HEK293 (cell line): ENCODE measurements around the gene ZNF728.

Experiments
- CTCF ChIA-PET: fragments of 350-600 bp; formaldehyde crosslinking; extraction: SDS; loops from one replicate; lab custom pipeline; 2021; ENCODE audit warnings: antibody characterized with exemption; lab: Yijun Ruan, JAX
- POLR2A ChIA-PET: fragments of 300-600 bp; formaldehyde crosslinking; extraction: SDS; loops from one replicate; lab custom pipeline; 2020; ENCODE audit warnings: antibody characterized with exemption, inconsistent platforms; lab: Yijun Ruan, JAX
- H3K27ac ChIP-seq: fragments of 200-500 bp; sonication (Bioruptor generic); 2 replicates; pipeline ENCODE4 v1.5.1; 2014; ENCODE audit warnings: low read depth, low read length, control low read depth, inconsistent platforms; ENCODE audit errors: extremely low read depth
- H3K36me3 ChIP-seq, 2 experiments: fragments of 200-500 bp in 1 of 2; sonication (Bioruptor generic) in 1 of 2; 1 replicate in 1 of 2; 2 replicates in 1 of 2; pipeline ENCODE4 v1.5.1; 2014 to 2017; ENCODE audit warnings: inconsistent platforms in 2 of 2, low read length in 2 of 2; ENCODE audit not compliant: control insufficient read depth in 2 of 2, insufficient read depth in 1 of 2
- H3K4me1 ChIP-seq: fragments of 200-500 bp; sonication (Bioruptor generic); 2 replicates; pipeline ENCODE4 v1.5.1; 2014; ENCODE audit warnings: mild to moderate bottlenecking, low read length, inconsistent platforms; ENCODE audit not compliant: control insufficient read depth, insufficient read depth
- H3K4me3 ChIP-seq: 2 replicates; pipeline ENCODE4 v1.5.1; 2011; ENCODE audit warnings: low read depth, mild to moderate bottlenecking, control low read depth, low read length, moderate library complexity
- H3K9me3 ChIP-seq: fragments of 200-500 bp; sonication (Bioruptor generic); 2 replicates; pipeline ENCODE4 v1.5.1; 2014; ENCODE audit warnings: low read depth, low read length, inconsistent platforms; ENCODE audit not compliant: control insufficient read depth, insufficient read depth
- PATZ1 ChIP-seq: fragments of 450-650 bp; formaldehyde crosslinking; IDR thresholded peaks from 2 replicates; pipeline ENCODE4 v1.5.1; 2016; ENCODE audit warnings: missing biosample characterization, missing genetic modification characterization
- PRDM1 ChIP-seq: fragments of 450-650 bp; formaldehyde crosslinking; IDR thresholded peaks from 2 replicates; pipeline ENCODE4; 2016; ENCODE audit warnings: missing biosample characterization, missing genetic modification characterization
- TRIM28 ChIP-seq: IDR thresholded peaks from 2 replicates; pipeline ENCODE4 v1.6.1; 2011; ENCODE audit warnings: low read length, control low read depth, borderline replicate concordance
- ZFHX2 ChIP-seq: fragments of 450-650 bp; formaldehyde crosslinking; conservative IDR thresholded peaks from 2 replicates; pipeline ENCODE4 v1.5.1; 2016; ENCODE audit warnings: missing biosample characterization, missing genetic modification characterization
- ZFP41 ChIP-seq: fragments of 450-650 bp; formaldehyde crosslinking; IDR thresholded peaks from 2 replicates; pipeline ENCODE4 v1.5.1; 2016; ENCODE audit warnings: missing biosample characterization, missing genetic modification characterization, borderline replicate concordance
- ZNF114 ChIP-seq: fragments of 450-650 bp; formaldehyde crosslinking; IDR thresholded peaks from 2 replicates; pipeline ENCODE4 v1.5.0; 2017; ENCODE audit warnings: missing biosample characterization, missing genetic modification characterization
- ZNF121 ChIP-seq: fragments of 450-650 bp; formaldehyde crosslinking; IDR thresholded peaks from 2 replicates; pipeline ENCODE4 v1.5.1; 2016; ENCODE audit warnings: missing biosample characterization, missing genetic modification characterization
- ZNF133 ChIP-seq: fragments of 450-650 bp; formaldehyde crosslinking; IDR thresholded peaks from 2 replicates; pipeline ENCODE4 v1.5.1; 2016; ENCODE audit warnings: missing biosample characterization, missing genetic modification characterization
- ZNF169 ChIP-seq: fragments of 450-650 bp; formaldehyde crosslinking; IDR thresholded peaks from 2 replicates; pipeline ENCODE4 v1.5.1; 2016; ENCODE audit warnings: missing biosample characterization, missing genetic modification characterization
- ZNF350 ChIP-seq: fragments of 450-650 bp; formaldehyde crosslinking; IDR thresholded peaks from 2 replicates; pipeline ENCODE4 v1.5.0; 2017; ENCODE audit warnings: missing biosample characterization, mild to moderate bottlenecking, missing genetic modification characterization
- ZNF398 ChIP-seq: fragments of 450-650 bp; formaldehyde crosslinking; IDR thresholded peaks from 2 replicates; pipeline ENCODE4 v1.5.1; 2017; ENCODE audit warnings: missing biosample characterization, missing genetic modification characterization
- ZNF404 ChIP-seq: fragments of 450-650 bp; formaldehyde crosslinking; IDR thresholded peaks from 2 replicates; pipeline ENCODE4 v1.5.1; 2017; ENCODE audit warnings: missing biosample characterization, missing genetic modification characterization
- ZNF510 ChIP-seq: fragments of 450-650 bp; formaldehyde crosslinking; IDR thresholded peaks from 2 replicates; pipeline ENCODE4 v1.5.1; 2018; ENCODE audit warnings: mild to moderate bottlenecking, missing genetic modification characterization, missing biosample characterization; ENCODE audit not compliant: insufficient replicate concordance
- ZNF521 ChIP-seq: fragments of 450-650 bp; formaldehyde crosslinking; IDR thresholded peaks from 2 replicates; pipeline ENCODE4 v1.5.1; 2017; ENCODE audit warnings: missing biosample characterization, mild to moderate bottlenecking, missing genetic modification characterization
- ZNF560 ChIP-seq: fragments of 450-650 bp; formaldehyde crosslinking; IDR thresholded peaks from 2 replicates; pipeline ENCODE4 v1.5.1; 2017; ENCODE audit warnings: missing biosample characterization, missing genetic modification characterization, borderline replicate concordance
- ZNF621 ChIP-seq: fragments of 450-650 bp; formaldehyde crosslinking; IDR thresholded peaks from 2 replicates; pipeline ENCODE4 v1.5.1; 2017; ENCODE audit warnings: missing biosample characterization, missing genetic modification characterization
- ZNF701 ChIP-seq: fragments of 450-650 bp; formaldehyde crosslinking; IDR thresholded peaks from 2 replicates; pipeline ENCODE4 v1.5.1; 2016; ENCODE audit warnings: missing biosample characterization, missing genetic modification characterization
- ZNF785 ChIP-seq: fragments of 450-650 bp; formaldehyde crosslinking; IDR thresholded peaks from 2 replicates; pipeline ENCODE4 v1.5.1; 2016; ENCODE audit warnings: missing biosample characterization, missing genetic modification characterization
- ZSCAN18 ChIP-seq: fragments of 450-650 bp; formaldehyde crosslinking; IDR thresholded peaks from 2 replicates; pipeline ENCODE4 v1.5.1; 2016; ENCODE audit warnings: missing biosample characterization, missing genetic modification characterization
- ZXDB ChIP-seq: fragments of 450-650 bp; formaldehyde crosslinking; IDR thresholded peaks from 2 replicates; pipeline ENCODE4 v1.5.1; 2016; ENCODE audit warnings: missing biosample characterization, missing genetic modification characterization
- TF ChIP-seq, protein P1 (sequence below): fragments of 450-650 bp; formaldehyde crosslinking; IDR thresholded peaks from 2 replicates; pipeline ENCODE4 v1.5.1; 2016; ENCODE audit warnings: missing biosample characterization, missing genetic modification characterization, low read depth
- TF ChIP-seq, protein P2 (sequence below): fragments of 450-650 bp; formaldehyde crosslinking; IDR thresholded peaks from 2 replicates; pipeline ENCODE4 v1.5.1; 2016; ENCODE audit warnings: missing biosample characterization, missing genetic modification characterization
- TF ChIP-seq, protein P3 (sequence below): fragments of 450-650 bp; formaldehyde crosslinking; conservative IDR thresholded peaks from 2 replicates; pipeline ENCODE4 v1.5.1; 2016; ENCODE audit warnings: low read depth, missing biosample characterization, missing genetic modification characterization

ZNF728 gene

DNA sequence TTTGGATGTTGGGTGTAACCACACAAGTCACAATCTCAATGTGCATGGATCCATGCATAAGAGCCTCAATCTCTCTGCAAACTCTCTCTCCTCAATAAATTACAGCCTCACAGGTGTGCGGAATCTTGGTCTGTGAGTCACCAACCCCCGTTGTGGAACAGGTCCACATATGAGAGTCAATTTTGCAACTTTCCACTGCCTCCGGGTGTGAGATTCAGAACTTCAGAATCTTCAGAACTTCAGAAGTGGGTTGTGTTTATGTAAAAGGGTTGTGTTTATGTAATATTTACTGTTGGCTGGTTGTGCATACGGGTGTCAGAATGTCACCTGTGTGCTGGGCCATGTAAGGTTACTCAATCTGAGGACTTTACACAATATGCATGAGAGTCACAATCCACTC lies 46.3 kb upstream of the ZNF728 start:
- Histone ChIP-seq H3K9me3 (no peaks in the 10 kb centered on the region), H3K36me3 (no peaks in the 10 kb centered on the region), H3K4me1 (no peaks in the 10 kb centered on the region), H3K27ac (no peak overlapping the region), H3K4me3 (no peak overlapping the region)
- ChIA-PET CTCF (no interaction called here), POLR2A (no interaction called here)
- TF ChIP-seq PRDM1 (tag by site-specific recombination) (no peak), ZNF560 (tag by site-specific recombination) (no peak), ZNF133 (tag by site-specific recombination) (no peak), ZNF521 (tag by site-specific recombination) (no peak), ZXDB (tag by site-specific recombination) (no peak), ZNF398 (tag by site-specific recombination) (no peak), ZNF350 (tag by site-specific recombination) (no peak)
- TF ChIP-seq, protein P1, sequence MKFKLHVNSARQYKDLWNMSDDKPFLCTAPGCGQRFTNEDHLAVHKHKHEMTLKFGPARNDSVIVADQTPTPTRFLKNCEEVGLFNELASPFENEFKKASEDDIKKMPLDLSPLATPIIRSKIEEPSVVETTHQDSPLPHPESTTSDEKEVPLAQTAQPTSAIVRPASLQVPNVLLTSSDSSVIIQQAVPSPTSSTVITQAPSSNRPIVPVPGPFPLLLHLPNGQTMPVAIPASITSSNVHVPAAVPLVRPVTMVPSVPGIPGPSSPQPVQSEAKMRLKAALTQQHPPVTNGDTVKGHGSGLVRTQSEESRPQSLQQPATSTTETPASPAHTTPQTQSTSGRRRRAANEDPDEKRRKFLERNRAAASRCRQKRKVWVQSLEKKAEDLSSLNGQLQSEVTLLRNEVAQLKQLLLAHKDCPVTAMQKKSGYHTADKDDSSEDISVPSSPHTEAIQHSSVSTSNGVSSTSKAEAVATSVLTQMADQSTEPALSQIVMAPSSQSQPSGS (tag by site-specific recombination), result no peak

DNA sequence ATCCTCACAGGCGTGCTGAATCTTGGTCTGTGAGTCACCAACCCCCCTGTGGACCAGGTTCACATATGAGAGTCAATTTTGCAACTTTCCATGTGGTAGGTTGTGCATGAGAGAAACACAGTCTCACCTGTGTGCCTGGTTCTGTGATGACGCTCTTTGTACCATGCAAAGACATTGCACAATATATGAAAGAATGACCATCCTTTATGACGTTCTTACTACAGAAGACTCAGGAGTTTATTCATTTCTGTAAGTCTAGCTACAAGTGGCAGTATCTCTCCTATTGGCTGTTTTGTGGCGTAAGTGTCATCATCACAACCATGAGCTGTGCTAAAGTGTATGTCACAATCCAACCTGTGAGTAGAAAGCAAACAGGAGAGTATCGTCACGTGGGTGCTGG lies 43.8 kb upstream of the ZNF728 start:
- CTCF ChIA-PET, result no interaction called here
- Histone ChIP-seq H3K9me3 (no peaks in the 10 kb centered on the region), H3K27ac (no peak overlapping the region), H3K4me3 (no peak overlapping the region), H3K36me3 (no peaks in the 10 kb centered on the region), H3K4me1 (no peaks in the 10 kb centered on the region)
- POLR2A ChIA-PET, result no interaction called here
- no peak for TF ChIP-seq ZSCAN18 (tag by site-specific recombination)
- no peak for TF ChIP-seq ZNF510 (tag by site-specific recombination)
- TF ChIP-seq, protein P2, sequence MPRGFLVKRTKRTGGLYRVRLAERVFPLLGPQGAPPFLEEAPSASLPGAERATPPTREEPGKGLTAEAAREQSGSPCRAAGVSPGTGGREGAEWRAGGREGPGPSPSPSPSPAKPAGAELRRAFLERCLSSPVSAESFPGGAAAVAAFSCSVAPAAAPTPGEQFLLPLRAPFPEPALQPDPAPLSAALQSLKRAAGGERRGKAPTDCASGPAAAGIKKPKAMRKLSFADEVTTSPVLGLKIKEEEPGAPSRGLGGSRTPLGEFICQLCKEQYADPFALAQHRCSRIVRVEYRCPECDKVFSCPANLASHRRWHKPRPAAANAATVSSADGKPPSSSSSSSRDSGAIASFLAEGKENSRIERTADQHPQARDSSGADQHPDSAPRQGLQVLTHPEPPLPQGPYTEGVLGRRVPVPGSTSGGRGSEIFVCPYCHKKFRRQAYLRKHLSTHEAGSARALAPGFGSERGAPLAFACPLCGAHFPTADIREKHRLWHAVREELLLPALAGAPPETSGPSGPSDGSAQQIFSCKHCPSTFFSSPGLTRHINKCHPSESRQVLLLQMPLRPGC (tag by site-specific recombination), result no peak
- TF ChIP-seq PATZ1 (tag by site-specific recombination), result no peak
- TF ChIP-seq ZNF114 (tag by site-specific recombination), result no peak
- no peak for TF ChIP-seq ZNF404 (tag by site-specific recombination)
- no peak for TF ChIP-seq ZNF121 (tag by site-specific recombination)
- no peak for TF ChIP-seq ZNF785
- no peak for TF ChIP-seq TRIM28
- no peak for TF ChIP-seq ZNF621
- no peak for TF ChIP-seq ZNF701 (tag by site-specific recombination)
- TF ChIP-seq, protein P3, sequence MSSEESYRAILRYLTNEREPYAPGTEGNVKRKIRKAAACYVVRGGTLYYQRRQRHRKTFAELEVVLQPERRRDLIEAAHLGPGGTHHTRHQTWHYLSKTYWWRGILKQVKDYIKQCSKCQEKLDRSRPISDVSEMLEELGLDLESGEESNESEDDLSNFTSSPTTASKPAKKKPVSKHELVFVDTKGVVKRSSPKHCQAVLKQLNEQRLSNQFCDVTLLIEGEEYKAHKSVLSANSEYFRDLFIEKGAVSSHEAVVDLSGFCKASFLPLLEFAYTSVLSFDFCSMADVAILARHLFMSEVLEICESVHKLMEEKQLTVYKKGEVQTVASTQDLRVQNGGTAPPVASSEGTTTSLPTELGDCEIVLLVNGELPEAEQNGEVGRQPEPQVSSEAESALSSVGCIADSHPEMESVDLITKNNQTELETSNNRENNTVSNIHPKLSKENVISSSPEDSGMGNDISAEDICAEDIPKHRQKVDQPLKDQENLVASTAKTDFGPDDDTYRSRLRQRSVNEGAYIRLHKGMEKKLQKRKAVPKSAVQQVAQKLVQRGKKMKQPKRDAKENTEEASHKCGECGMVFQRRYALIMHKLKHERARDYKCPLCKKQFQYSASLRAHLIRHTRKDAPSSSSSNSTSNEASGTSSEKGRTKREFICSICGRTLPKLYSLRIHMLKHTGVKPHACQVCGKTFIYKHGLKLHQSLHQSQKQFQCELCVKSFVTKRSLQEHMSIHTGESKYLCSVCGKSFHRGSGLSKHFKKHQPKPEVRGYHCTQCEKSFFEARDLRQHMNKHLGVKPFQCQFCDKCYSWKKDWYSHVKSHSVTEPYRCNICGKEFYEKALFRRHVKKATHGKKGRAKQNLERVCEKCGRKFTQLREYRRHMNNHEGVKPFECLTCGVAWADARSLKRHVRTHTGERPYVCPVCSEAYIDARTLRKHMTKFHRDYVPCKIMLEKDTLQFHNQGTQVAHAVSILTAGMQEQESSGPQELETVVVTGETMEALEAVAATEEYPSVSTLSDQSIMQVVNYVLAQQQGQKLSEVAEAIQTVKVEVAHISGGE (tag by site-specific recombination), result no peak
- TF ChIP-seq ZFHX2, result no peak
- TF ChIP-seq ZFP41 (tag by site-specific recombination), result no peak
- no peak for TF ChIP-seq ZNF169 (tag by site-specific recombination)
